Endothelial cell of umbilical vein (primary cell): ENCODE data around the gene D2HGDH. TPM values are rescaled to one million over a fixed set of nuclear protein-coding genes. Genes with fewer than 3 reads are reported as not detected.
"Not testable (repeated sequence)": the region's sequence is repeated elsewhere in the genome, so short reads cannot be mapped to it uniquely, and the experiment has no call there.

Source experiments
- BruUV-seq: library from RNA; stranded (reverse); fragments of 400-500 nt; replicated peaks from 2 replicates; lab custom pipeline; 2021; lab: Mats Ljungman, UMichigan
- CTCF ChIA-PET: fragments of 300-600, 350-600 bp; sonication (Branson Sonifier 250); formaldehyde crosslinking; loops from one replicate; lab custom pipeline; 2021; ENCODE audit warnings: antibody characterized with exemption, inconsistent platforms; lab: Charles Lee
- POLR2A ChIA-PET: fragments of 300-600, 350-600 bp; sonication (Branson Sonifier 250); formaldehyde crosslinking; loops from one replicate; lab custom pipeline; 2021; ENCODE audit warnings: antibody characterized with exemption, inconsistent platforms; lab: Charles Lee
- DNase-seq: peaks from one replicate; pipeline ENCODE4 v3.0.0-alpha.2; 2011; ENCODE audit warnings: low read depth, low spot score
- FAIRE-seq: peaks from 2 replicates; lab custom pipeline; 2011; peaks lifted over from hg19 to GRCh38; lab: Jason Lieb, UNC
- H2AFZ ChIP-seq: 2 replicates; pipeline ENCODE4 v1.6.0; 2012; ENCODE audit warnings: low read depth, low read length, control low read depth, inconsistent platforms
- H3K27ac ChIP-seq: 2 replicates; pipeline ENCODE4 v1.5.1; 2011; ENCODE audit warnings: low read depth, mild to moderate bottlenecking, control low read depth, low read length, moderate library complexity; ENCODE audit not compliant: insufficient read depth
- H3K27me3 ChIP-seq, 2 experiments: 2 replicates each; pipeline versions ENCODE4 v1.6.0 to v1.6.1; 2011; ENCODE audit warnings: low read length in 2 of 2, mixed read lengths in 1 of 2; ENCODE audit not compliant: control insufficient read depth in 2 of 2, insufficient read depth in 2 of 2
- H3K36me3 ChIP-seq, 2 experiments: 2 replicates in 1 of 2; 3 replicates in 1 of 2; pipeline ENCODE4 v1.5.1; 2011; ENCODE audit warnings: low read length in 2 of 2, mild to moderate bottlenecking in 1 of 2, moderate library complexity in 1 of 2; ENCODE audit not compliant: control insufficient read depth in 2 of 2, insufficient read depth in 2 of 2; ENCODE audit errors: extremely low read depth in 1 of 2
- H3K4me1 ChIP-seq: 3 replicates; pipeline ENCODE4 v1.5.1; 2011; ENCODE audit warnings: mild to moderate bottlenecking, low read length; ENCODE audit not compliant: control insufficient read depth, insufficient read depth; ENCODE audit errors: extremely low read depth
- H3K4me2 ChIP-seq: 2 replicates; pipeline ENCODE4 v1.6.1; 2011; ENCODE audit warnings: low read length, control low read depth, mixed read lengths; ENCODE audit not compliant: insufficient read depth
- H3K4me3 ChIP-seq, 3 experiments: fragments of 200-600 bp in 1 of 3; sonication (generic), shearing (Covaris generic) in 1 of 3; replicated peaks in 1 of 3; 2 replicates each; pipeline ENCODE4 v1.5.1; 2011 to 2016; ENCODE audit warnings: control low read depth in 3 of 3, low read length in 3 of 3, mild to moderate bottlenecking in 2 of 3, inconsistent platforms in 1 of 3, low read depth in 1 of 3, moderate library complexity in 1 of 3; ENCODE audit not compliant: insufficient read depth in 1 of 3
- H3K79me2 ChIP-seq: 2 replicates; pipeline ENCODE4 v1.6.0; 2012; ENCODE audit warnings: low read length, inconsistent platforms; ENCODE audit not compliant: control insufficient read depth, insufficient read depth
- H3K9ac ChIP-seq: replicated peaks from 2 replicates; pipeline ENCODE3; 2011; ENCODE audit warnings: low read length, control low read depth; ENCODE audit not compliant: insufficient read depth; ENCODE audit errors: extremely low read depth
- H3K9me1 ChIP-seq: replicated peaks from 3 replicates; pipeline ENCODE4 v1.6.0; 2011; ENCODE audit warnings: mild to moderate bottlenecking, low read length; ENCODE audit not compliant: control insufficient read depth, insufficient read depth; ENCODE audit errors: extremely low read depth
- H3K9me3 ChIP-seq: replicated peaks from 2 replicates; pipeline ENCODE4 v1.5.1; 2012; ENCODE audit warnings: low read length, inconsistent platforms; ENCODE audit not compliant: control insufficient read depth, insufficient read depth
- H4K20me1 ChIP-seq: replicated peaks from 2 replicates; pipeline ENCODE3; 2011; ENCODE audit warnings: mild to moderate bottlenecking, low read length; ENCODE audit not compliant: control insufficient read depth, insufficient read depth; ENCODE audit errors: extremely low read depth
- FOS ChIP-seq: IDR thresholded peaks from 2 replicates; pipeline ENCODE4 v1.6.1; 2011; ENCODE audit warnings: mild to moderate bottlenecking, low read length, moderate library complexity, borderline replicate concordance; ENCODE audit not compliant: insufficient read depth
- GATA2 ChIP-seq: IDR thresholded peaks from 2 replicates; pipeline ENCODE4 v1.7.0; 2011; ENCODE audit warnings: low read depth, mild to moderate bottlenecking, moderate library complexity, mixed read lengths, low read length; ENCODE audit not compliant: insufficient read length, insufficient read depth
- POLR2AphosphoS5 ChIP-seq: IDR thresholded peaks from 2 replicates; pipeline ENCODE4 v1.6.1; 2012; ENCODE audit warnings: low read depth, mild to moderate bottlenecking, control low read depth, low read length, moderate library complexity; ENCODE audit not compliant: insufficient read depth
- dilution Hi-C: fragments of 300-500 bp; cut with MboI; formaldehyde crosslinking; loops from one replicate; pipeline ENCODE4 v1.15.0; 2019; ENCODE audit warnings: low sequenced_read_pairs; ENCODE audit not compliant: extremely low pct_ligation_motif_present
- intact Hi-C: fragments of 100-400 bp; cut with micrococcal nuclease; formaldehyde crosslinking; loops from one replicate; pipeline ENCODE4 v1.10.0; 2022
- polyA plus RNA-seq, 4 experiments: library from polyadenylated mRNA; depleted of rRNA in 3 of 4; stranded (reverse) in 3 of 4; unstranded in 1 of 4; fragments of >200 nt; gene quantifications; 2 replicates each; pipeline versions ENCODE4 v1.2.1 to v1.2.3, GENCODE V29; 2011 to 2012; ENCODE audit warnings: missing spikeins in 1 of 4
- total RNA-seq: library from RNA; stranded (reverse); gene quantifications from 2 replicates; pipeline ENCODE4 v1.2.3, GENCODE V29; 2021

D2HGDH gene
- total and polyA plus RNA-seq, 2 donors (not counting 3 experiments of a cell fraction or from before 2014, with no cell fraction given) = 22.3 TPM

DNA sequence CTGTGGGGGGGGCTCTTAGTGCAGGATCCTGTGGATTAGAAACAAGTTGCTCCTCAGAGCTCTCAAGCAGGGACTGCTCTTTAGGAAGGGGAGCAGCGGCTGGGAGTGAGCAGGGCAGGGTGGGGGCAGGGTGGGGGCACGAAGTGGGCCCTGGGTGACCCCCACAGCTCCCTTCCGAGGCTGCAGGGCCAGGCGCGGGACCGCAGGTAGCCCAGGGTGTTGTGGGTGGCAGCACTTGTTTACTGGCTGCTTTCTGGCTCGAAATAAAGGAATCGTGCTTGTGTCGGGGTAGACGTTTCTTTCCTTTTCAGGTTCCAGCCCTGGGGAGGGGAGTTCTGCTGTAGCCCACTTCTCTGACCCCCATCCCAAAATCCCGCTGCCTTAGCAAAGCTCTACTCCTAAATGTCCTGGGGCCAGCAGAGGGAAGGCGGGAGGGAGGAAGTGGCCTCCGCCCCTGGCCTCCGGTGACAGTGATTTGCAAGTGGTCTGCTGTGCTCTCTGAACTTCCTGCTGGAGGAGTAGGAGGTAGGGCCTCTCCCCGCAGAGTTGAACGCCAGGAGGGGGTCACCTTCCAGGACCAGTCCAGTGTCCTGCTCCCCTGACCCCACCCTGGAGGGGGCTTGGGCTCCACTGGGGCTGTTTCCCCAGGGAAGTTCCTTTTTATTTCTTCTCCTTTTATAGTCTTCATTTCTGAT, 82.8 kb downstream of the D2HGDH start:
- no peak overlapping the region for H3K4me2 ChIP-seq
- TF ChIP-seq POLR2AphosphoS5 (no peak), GATA2 (no peak), FOS (no peak)
- H2AFZ ChIP-seq = peak overlapping the region; percentile 69
- intact Hi-C loops = no loop called here
- no peak overlapping the region for H3K4me3 ChIP-seq
- no peak overlapping the region for H3K27ac ChIP-seq
- H3K9ac ChIP-seq = no peak overlapping the region
- BruUV-seq = no TSS peak
- H3K79me2 ChIP-seq = no peaks in the 10 kb centered on the region
- H4K20me1 ChIP-seq = no peaks in the 10 kb centered on the region
- FAIRE-seq (peak; percentile 21), DNase-seq (no peak)
- H3K36me3 ChIP-seq = no peaks in the 10 kb centered on the region
- H3K4me1 ChIP-seq = peaks cover 6% of the 10 kb centered on the region
- dilution Hi-C loops = no loop called here
- POLR2A ChIA-PET = no interaction called here
- no peaks in the 10 kb centered on the region for H3K9me3 ChIP-seq
- no peaks in the 10 kb centered on the region for H3K9me1 ChIP-seq
- H3K27me3 ChIP-seq = no peaks in the 10 kb centered on the region
- CTCF ChIA-PET = no interaction called here

DNA sequence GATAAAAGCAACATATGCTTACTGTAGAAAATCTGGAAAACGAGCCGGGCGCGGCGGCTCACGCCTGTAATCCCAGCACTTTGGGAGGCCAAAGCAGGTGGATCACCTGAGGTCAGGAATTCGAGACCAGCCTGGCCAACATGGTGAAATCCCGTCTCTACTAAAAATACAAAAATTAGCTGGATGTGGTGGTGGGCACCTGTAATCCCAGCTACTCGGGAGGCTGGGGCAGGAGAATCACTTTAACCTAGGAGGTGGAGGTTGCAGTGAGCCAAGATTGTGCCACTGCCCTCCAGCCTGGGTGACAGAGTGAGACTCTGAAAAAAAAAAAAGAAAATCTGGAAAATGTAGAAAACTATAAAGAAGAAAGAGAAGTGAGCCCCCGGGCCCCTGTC, 83.4 kb downstream of the D2HGDH start:
- H3K9ac ChIP-seq, H3K9me1 ChIP-seq, dilution Hi-C loops, BruUV-seq, H4K20me1 ChIP-seq, POLR2A ChIA-PET, H3K4me3 ChIP-seq, CTCF ChIA-PET, FAIRE-seq, H3K4me1 ChIP-seq, DNase-seq, H3K27ac ChIP-seq, H3K79me2 ChIP-seq, intact Hi-C loops, H3K9me3 ChIP-seq, H3K36me3 ChIP-seq, H3K27me3 ChIP-seq, H3K4me2 ChIP-seq: not testable (repeated sequence)
- peak overlapping the region; percentile 69 for H2AFZ ChIP-seq

Other genes with a start within 250 kb of the D2HGDH start
- gene STK25, start 226.0 kb upstream of the D2HGDH start, total RNA-seq = 236 and 286 TPM in 2 replicates
- 715 and 879 TPM in 2 replicates for gene STK25, start 226.0 kb upstream of the D2HGDH start, polyA plus RNA-seq
- 52.4 and 76.0 TPM in 2 replicates for gene BOK, start 175.9 kb upstream of the D2HGDH start, total RNA-seq
- 95.5 and 132 TPM in 2 replicates for gene BOK, start 175.9 kb upstream of the D2HGDH start, polyA plus RNA-seq
- 47.4 and 49.0 TPM in 2 replicates for gene THAP4, start 97.5 kb upstream of the D2HGDH start, total RNA-seq
- 45.4 and 51.2 TPM in 2 replicates for gene THAP4, start 97.5 kb upstream of the D2HGDH start, polyA plus RNA-seq
- gene ATG4B, start 96.9 kb upstream of the D2HGDH start, total RNA-seq = 83.6 and 85.6 TPM in 2 replicates
- 113 and 142 TPM in 2 replicates for gene ATG4B, start 96.9 kb upstream of the D2HGDH start, polyA plus RNA-seq
- 91.9 and 104 TPM in 2 replicates for gene DTYMK, start 47.8 kb upstream of the D2HGDH start, total RNA-seq
- 61.6 and 67.0 TPM in 2 replicates for gene DTYMK, start 47.8 kb upstream of the D2HGDH start, polyA plus RNA-seq
- gene ING5, start 32.6 kb upstream of the D2HGDH start, total RNA-seq = 24.5 and 30.5 TPM in 2 replicates
- 32.4 and 33.4 TPM in 2 replicates for gene ING5, start 32.6 kb upstream of the D2HGDH start, polyA plus RNA-seq
- gene GAL3ST2, start 42.2 kb downstream of the D2HGDH start, total RNA-seq = 0.23 TPM in 1 of 2 replicates, not detected in the other
- not detected in 2 replicates for gene GAL3ST2, start 42.2 kb downstream of the D2HGDH start, polyA plus RNA-seq
- gene NEU4, start 74.6 kb downstream of the D2HGDH start, total RNA-seq = not detected in 2 replicates
- gene NEU4, start 74.6 kb downstream of the D2HGDH start, polyA plus RNA-seq = not detected in 2 replicates
- gene PDCD1, start 124.3 kb downstream of the D2HGDH start, total RNA-seq = not detected in 2 replicates
- not detected in 2 replicates for gene PDCD1, start 124.3 kb downstream of the D2HGDH start, polyA plus RNA-seq
- not detected in 2 replicates for gene RTP5, start 135.1 kb downstream of the D2HGDH start, total RNA-seq
- not detected in 2 replicates for gene RTP5, start 135.1 kb downstream of the D2HGDH start, polyA plus RNA-seq